Measurements from ENCODE around the gene KLHL6. TPM values are rescaled to one million over a fixed set of nuclear protein-coding genes. Genes with fewer than 3 reads are reported as not detected.

Gene KLHL6
- total RNA-seq, 2 donors from 2014 or later, result 6.6 to 10.2 TPM

DNA sequence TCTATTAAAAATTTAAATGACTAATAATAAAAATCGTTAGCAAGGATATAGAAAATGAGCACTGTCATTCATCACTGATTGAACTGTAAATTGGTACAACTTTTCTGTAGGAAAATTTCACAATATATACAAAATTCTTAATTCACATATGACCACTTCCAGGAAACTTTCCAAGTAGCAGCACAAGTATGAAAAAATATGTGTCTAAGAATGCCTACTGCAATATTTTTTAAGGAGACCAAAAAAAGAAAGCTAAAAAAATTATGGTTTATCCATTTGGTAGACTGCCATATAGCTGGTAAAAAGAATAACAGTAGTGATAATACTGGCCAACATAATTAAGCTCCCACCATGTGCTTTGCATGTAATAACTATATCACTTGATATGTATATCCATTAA, 59.2 kb downstream of the KLHL6 start:
- no peaks in the 10 kb centered on the region for H3K36me3 ChIP-seq
- no peaks in the 10 kb centered on the region for H3K4me1 ChIP-seq (ENCODE audit: control insufficient read depth in 1 of 2, low read depth in 2 of 2)
- H3K9me3 ChIP-seq, result no peaks in the 10 kb centered on the region
- no peak overlapping the region for H3K27ac ChIP-seq
- TF ChIP-seq, protein P1, sequence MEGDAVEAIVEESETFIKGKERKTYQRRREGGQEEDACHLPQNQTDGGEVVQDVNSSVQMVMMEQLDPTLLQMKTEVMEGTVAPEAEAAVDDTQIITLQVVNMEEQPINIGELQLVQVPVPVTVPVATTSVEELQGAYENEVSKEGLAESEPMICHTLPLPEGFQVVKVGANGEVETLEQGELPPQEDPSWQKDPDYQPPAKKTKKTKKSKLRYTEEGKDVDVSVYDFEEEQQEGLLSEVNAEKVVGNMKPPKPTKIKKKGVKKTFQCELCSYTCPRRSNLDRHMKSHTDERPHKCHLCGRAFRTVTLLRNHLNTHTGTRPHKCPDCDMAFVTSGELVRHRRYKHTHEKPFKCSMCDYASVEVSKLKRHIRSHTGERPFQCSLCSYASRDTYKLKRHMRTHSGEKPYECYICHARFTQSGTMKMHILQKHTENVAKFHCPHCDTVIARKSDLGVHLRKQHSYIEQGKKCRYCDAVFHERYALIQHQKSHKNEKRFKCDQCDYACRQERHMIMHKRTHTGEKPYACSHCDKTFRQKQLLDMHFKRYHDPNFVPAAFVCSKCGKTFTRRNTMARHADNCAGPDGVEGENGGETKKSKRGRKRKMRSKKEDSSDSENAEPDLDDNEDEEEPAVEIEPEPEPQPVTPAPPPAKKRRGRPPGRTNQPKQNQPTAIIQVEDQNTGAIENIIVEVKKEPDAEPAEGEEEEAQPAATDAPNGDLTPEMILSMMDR (IDR thresholded peaks at IDR 0.05), result no peak
- DNase-seq (ENCODE audit: low spot score), result no peak
- H3K4me3 ChIP-seq, result no peak overlapping the region
- ATAC-seq (ENCODE audit: insufficient number of reproducible peaks, low FRiP score, low read depth), result no peak
- H3K27me3 ChIP-seq (replicated peaks; ENCODE audit: insufficient read depth), result no peaks in the 10 kb centered on the region

DNA sequence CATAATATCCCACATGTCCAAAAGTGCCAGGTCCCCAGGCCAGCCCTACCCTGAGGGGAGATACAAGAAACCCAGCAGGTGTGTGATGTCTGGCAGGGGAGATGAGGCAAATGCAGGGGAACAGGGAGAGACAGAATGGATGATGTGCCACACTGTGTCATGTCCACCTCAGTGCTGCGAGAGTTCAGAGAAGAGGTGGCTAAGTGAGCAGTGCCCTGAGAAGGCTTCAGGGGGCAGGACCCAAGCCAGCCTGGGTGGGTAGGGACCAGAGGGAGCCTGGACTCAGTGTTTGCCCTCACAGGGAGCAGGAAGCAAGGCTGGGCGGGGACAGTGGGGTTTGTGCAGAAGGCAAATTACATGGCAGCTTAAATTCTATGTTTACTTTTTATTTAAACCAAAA, 61.2 kb downstream of the KLHL6 start:
- Histone ChIP-seq H3K27ac (no peak overlapping the region), H3K9me3 (no peaks in the 10 kb centered on the region), H3K36me3 (no peaks in the 10 kb centered on the region), H3K27me3 (replicated peaks; ENCODE audit: insufficient read depth) (no peaks in the 10 kb centered on the region), H3K4me3 (no peak overlapping the region), H3K4me1 (ENCODE audit: control insufficient read depth in 1 of 2, low read depth in 2 of 2) (peaks cover 0 to 3% of the 10 kb centered on the region in 2 donors)
- ATAC-seq (ENCODE audit: insufficient number of reproducible peaks, low FRiP score, low read depth) (no peak), DNase-seq (ENCODE audit: low spot score) (no peak)
- TF ChIP-seq, protein P1 (IDR thresholded peaks at IDR 0.05), result no peak

DNA sequence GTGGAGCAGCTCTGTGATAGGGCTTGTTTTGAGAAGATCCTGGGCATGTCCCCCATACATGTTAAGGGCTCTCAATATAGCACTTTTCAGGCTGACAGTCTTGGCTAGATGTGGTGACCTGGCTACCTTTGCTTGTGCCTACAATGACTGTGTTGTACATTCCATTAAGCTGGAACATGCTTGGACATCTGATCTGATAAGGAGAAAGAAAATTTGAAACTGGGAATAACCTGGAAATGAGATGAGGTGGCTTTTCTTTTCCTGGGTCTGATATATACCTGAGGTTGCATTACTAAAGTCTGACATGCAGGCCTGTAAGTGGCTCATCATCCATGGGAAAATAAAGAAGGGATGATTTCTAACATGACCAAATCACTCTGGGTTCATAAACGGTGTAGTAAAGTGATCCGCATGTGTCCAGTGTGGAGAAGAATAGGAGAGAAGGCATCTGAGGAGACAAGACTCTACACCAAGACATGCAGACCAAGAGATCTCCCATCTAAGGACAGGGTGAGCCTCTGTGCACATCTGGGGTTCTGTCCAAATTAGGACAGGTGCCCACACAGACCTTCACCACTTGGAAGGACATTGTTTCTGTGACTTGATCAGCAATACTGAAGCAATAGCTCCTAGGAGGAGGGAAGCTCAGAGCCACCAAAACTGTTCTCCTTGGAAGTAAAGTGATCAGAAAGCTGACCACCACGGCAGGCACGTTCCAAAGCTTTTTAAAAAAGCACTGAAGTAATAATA, 62.0 kb downstream of the KLHL6 start:
- peaks cover 0 to 5% of the 10 kb centered on the region in 2 donors for H3K4me1 ChIP-seq (ENCODE audit: control insufficient read depth in 1 of 2, low read depth in 2 of 2)
- H3K27me3 ChIP-seq (replicated peaks; ENCODE audit: insufficient read depth), result no peaks in the 10 kb centered on the region
- DNase-seq (ENCODE audit: low spot score) (no peak), ATAC-seq (ENCODE audit: insufficient number of reproducible peaks, low FRiP score, low read depth) (no peak)
- TF ChIP-seq, protein P1 (IDR thresholded peaks at IDR 0.05), result no peak
- no peaks in the 10 kb centered on the region for H3K36me3 ChIP-seq
- H3K27ac ChIP-seq, result no peak overlapping the region
- no peaks in the 10 kb centered on the region for H3K9me3 ChIP-seq
- H3K4me3 ChIP-seq, result no peak overlapping the region

DNA sequence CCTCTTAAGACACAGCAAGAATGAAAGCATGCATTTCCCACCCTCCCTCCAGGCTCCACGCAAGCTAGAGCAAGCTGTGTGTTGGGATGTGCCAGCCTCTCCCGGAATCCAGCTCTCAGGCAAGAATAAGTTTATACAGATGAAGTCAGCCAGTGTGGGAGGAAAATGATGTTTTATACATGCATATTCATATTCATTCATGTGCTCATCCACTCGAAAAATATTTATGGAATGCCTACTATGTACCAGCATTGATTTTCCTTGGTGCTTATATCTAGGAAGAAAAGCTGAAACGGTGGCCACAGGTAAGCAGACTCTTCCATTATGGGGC, 62.7 kb downstream of the KLHL6 start:
- TF ChIP-seq, protein P1 (IDR thresholded peaks at IDR 0.05), result no peak
- ATAC-seq (ENCODE audit: insufficient number of reproducible peaks, low FRiP score, low read depth) (no peak), DNase-seq (ENCODE audit: low spot score) (no peak)
- Histone ChIP-seq H3K27ac (no peak overlapping the region), H3K27me3 (replicated peaks; ENCODE audit: insufficient read depth) (no peaks in the 10 kb centered on the region), H3K4me1 (ENCODE audit: control insufficient read depth in 1 of 2, low read depth in 2 of 2) (peaks cover 0 to 5% of the 10 kb centered on the region in 2 donors), H3K4me3 (no peak overlapping the region), H3K36me3 (no peaks in the 10 kb centered on the region), H3K9me3 (no peaks in the 10 kb centered on the region)

DNA sequence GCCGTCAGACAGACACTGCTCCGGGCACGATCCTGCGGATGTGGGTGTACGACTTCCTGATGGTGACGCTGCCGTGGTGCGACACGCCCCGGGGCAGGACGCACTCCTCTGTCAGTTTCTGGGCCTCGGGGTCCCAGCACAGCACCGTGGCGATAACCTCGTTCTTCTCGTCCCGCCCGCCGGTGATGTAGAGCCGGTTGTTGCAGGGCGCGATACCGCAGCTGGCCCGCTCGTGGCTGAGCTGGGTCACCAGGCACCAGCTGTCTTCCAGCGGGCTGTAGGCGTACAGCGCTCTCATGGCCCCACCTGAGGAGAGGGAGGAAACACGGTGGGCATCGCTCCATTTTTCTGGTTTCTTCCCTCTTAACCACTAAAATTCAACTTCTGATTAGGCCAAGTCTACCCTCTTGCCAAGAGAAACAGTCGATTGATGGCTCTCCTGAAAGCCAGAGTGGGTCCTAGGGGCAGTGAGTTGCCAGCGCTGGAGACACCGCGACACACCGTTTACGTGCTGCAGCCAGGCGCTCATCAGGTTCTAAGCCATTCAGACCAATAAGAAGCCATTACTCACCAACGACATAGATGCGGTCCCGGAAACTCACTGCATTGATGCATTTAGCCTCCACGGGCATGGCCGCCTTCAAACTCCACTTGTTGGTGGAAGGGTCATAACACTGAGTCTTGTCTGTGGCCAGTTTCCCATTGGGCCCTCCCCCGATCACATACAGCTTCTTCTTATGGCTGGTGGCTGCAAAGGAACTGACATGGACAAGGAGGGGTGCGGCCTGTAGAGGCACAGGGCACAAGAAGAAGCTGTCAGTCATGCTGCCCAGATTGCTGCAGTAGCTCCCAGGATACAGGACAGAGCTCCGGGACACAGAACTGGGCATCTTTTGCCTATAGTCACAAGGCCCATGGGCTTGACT, 63.3 kb downstream of the KLHL6 start:
- H3K4me3 ChIP-seq, result no peak overlapping the region
- no peaks in the 10 kb centered on the region for H3K36me3 ChIP-seq
- no peak overlapping the region for H3K27ac ChIP-seq
- DNase-seq (ENCODE audit: low spot score), result no peak
- no peaks in the 10 kb centered on the region for H3K27me3 ChIP-seq (replicated peaks; ENCODE audit: insufficient read depth)
- no peak for ATAC-seq (ENCODE audit: insufficient number of reproducible peaks, low FRiP score, low read depth)
- no peaks in the 10 kb centered on the region for H3K9me3 ChIP-seq
- peaks cover 0 to 5% of the 10 kb centered on the region in 2 donors for H3K4me1 ChIP-seq (ENCODE audit: control insufficient read depth in 1 of 2, low read depth in 2 of 2)
- TF ChIP-seq, protein P1 (IDR thresholded peaks at IDR 0.05), result no peak

All from thoracic aorta (tissue), 2 donors.